Neuronal stem cell (in vitro differentiated cells): ENCODE measurements around the gene DAPK1.
A peak's percentile ranks its signal among the peaks of the same experiment; 100 is the strongest.

Source experiments
- DNase-seq: peaks from one replicate; pipeline ENCODE4 v3.0.0-alpha.2; 2013; ENCODE audit warnings: low spot score
- H2AFZ ChIP-seq: one replicate; pipeline ENCODE4 v1.6.1; 2013; ENCODE audit warnings: mild to moderate bottlenecking, low read length, inconsistent platforms
- H2AK5ac ChIP-seq: 2 replicates; pipeline ENCODE4 v1.6.1; 2013; ENCODE audit warnings: low read depth, mild to moderate bottlenecking, inconsistent platforms, low read length, moderate library complexity, mixed read lengths
- H2BK120ac ChIP-seq: 2 replicates; pipeline ENCODE4 v1.6.1; 2013; ENCODE audit warnings: low read depth, mild to moderate bottlenecking, inconsistent platforms, low read length, moderate library complexity, mixed read lengths
- H2BK12ac ChIP-seq: one replicate; pipeline ENCODE4 v1.6.1; 2013; ENCODE audit warnings: low read length, inconsistent platforms
- H2BK15ac ChIP-seq: 2 replicates; pipeline ENCODE4 v1.6.1; 2013; ENCODE audit warnings: mild to moderate bottlenecking, low read length, inconsistent platforms, mixed read lengths
- H2BK5ac ChIP-seq: one replicate; pipeline ENCODE4 v1.6.1; 2013; ENCODE audit warnings: inconsistent platforms, mild to moderate bottlenecking, low read length, moderate library complexity
- H3K14ac ChIP-seq: one replicate; pipeline ENCODE4 v1.6.1; 2013; ENCODE audit warnings: low read length, inconsistent platforms
- H3K18ac ChIP-seq: 2 replicates; pipeline ENCODE4 v1.6.1; 2013; ENCODE audit warnings: low read length, inconsistent platforms
- H3K23ac ChIP-seq: 2 replicates; pipeline ENCODE4 v1.6.1; 2013; ENCODE audit warnings: low read depth, mild to moderate bottlenecking, mixed read lengths, low read length, inconsistent platforms; ENCODE audit not compliant: poor library complexity
- H3K27ac ChIP-seq: replicated peaks from 3 replicates; pipeline ENCODE4 v1.5.1; 2013; ENCODE audit warnings: low read length, inconsistent platforms
- H3K27me3 ChIP-seq, 3 experiments: 2 replicates each; pipeline ENCODE4 v1.6.1; 2013; ENCODE audit warnings: low read length in 3 of 3, mild to moderate bottlenecking in 2 of 3, inconsistent platforms in 1 of 3, low read depth in 1 of 3, mixed read lengths in 1 of 3, moderate library complexity in 1 of 3; ENCODE audit not compliant: control insufficient read depth in 3 of 3, insufficient read depth in 3 of 3
- H3K36me3 ChIP-seq, 2 donors: replicated peaks in 1 of 2; 2 replicates each; pipeline ENCODE4 v1.6.1; 2013; ENCODE audit warnings: low read length in 2 of 2; ENCODE audit not compliant: control insufficient read depth in 2 of 2, insufficient read depth in 2 of 2
- H3K4ac ChIP-seq: 2 replicates; pipeline ENCODE4 v1.6.1; 2013; ENCODE audit warnings: inconsistent platforms, mild to moderate bottlenecking, low read length, moderate library complexity
- H3K4me1 ChIP-seq, 2 donors: 1 replicate in 1 of 2; 2 replicates in 1 of 2; pipeline ENCODE4 v1.6.1; 2013; ENCODE audit warnings: low read length in 2 of 2, low read depth in 1 of 2; ENCODE audit not compliant: control insufficient read depth in 2 of 2, insufficient read depth in 1 of 2
- H3K4me2 ChIP-seq: one replicate; pipeline ENCODE4 v1.6.1; 2013; ENCODE audit warnings: mild to moderate bottlenecking, low read length, inconsistent platforms; ENCODE audit not compliant: insufficient read depth, poor library complexity, severe bottlenecking
- H3K4me3 ChIP-seq, 2 donors: 2 replicates each; pipeline ENCODE4 v1.5.1; 2013; ENCODE audit warnings: low read length in 2 of 2, mild to moderate bottlenecking in 2 of 2, inconsistent platforms in 1 of 2, moderate library complexity in 1 of 2
- H3K79me1 ChIP-seq: one replicate; pipeline ENCODE4 v1.6.1; 2013; ENCODE audit warnings: low read depth, mild to moderate bottlenecking, inconsistent platforms, low read length, moderate library complexity
- H3K9ac ChIP-seq: one replicate; pipeline ENCODE4 v1.6.1; 2013; ENCODE audit warnings: mild to moderate bottlenecking, low read depth, low read length, inconsistent platforms; ENCODE audit not compliant: poor library complexity
- H3K9me3 ChIP-seq, 2 donors: replicated peaks in 1 of 2; 2 replicates each; pipeline versions ENCODE3 to v1.6.1; 2013; ENCODE audit warnings: low read length in 2 of 2, mild to moderate bottlenecking in 2 of 2, inconsistent platforms in 1 of 2, low read depth in 1 of 2, mixed read lengths in 1 of 2, moderate library complexity in 1 of 2; ENCODE audit not compliant: control insufficient read depth in 2 of 2, insufficient read depth in 1 of 2
- H4K8ac ChIP-seq: one replicate; pipeline ENCODE4 v1.6.1; 2013; ENCODE audit warnings: low read depth, mild to moderate bottlenecking, inconsistent platforms, low read length, moderate library complexity
- H4K91ac ChIP-seq: one replicate; pipeline ENCODE4 v1.6.1; 2013; ENCODE audit warnings: low read length, low read depth, mild to moderate bottlenecking, inconsistent platforms; ENCODE audit not compliant: poor library complexity
- WGBS, 2 donors: extraction: QIAGEN DNeasy Blood & Tissue Kit; methylation state at CpG; one replicate each; pipeline ENCODE4 v1.1.7; 2013; ENCODE audit warnings: missing lambda C conversion rate in 2 of 2, mixed read lengths in 1 of 2; ENCODE audit not compliant: insufficient read length in 2 of 2, insufficient replicate concordance in 1 of 2; ENCODE audit errors: extremely low coverage in 2 of 2; 5-methylcytosine and 5-hydroxymethylcytosine counted together

The DAPK1 gene

DNA sequence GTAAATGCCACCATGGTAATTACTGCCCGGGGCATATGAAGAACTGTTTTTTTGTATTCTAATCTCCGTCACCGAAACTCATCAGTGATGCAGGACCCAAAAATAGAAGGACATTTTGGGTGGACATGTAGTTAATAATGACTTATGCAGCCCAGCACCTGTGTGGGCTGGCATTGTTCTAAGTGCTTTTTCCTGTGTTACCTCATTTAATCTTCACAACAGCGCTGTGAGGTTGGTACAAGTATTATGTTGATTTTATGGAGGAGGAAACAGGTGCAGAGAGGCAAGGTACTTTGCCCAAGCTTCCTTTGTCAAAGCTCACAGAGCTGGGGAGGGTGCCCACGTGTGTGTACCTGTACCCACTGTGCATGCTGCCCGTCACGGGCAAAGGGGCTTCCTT is 58.4 kb downstream of the DAPK1 start:
- Histone ChIP-seq H3K4me3 (no peak overlapping the region), H3K36me3 (no peaks in the 10 kb centered on the region), H3K4me2 (no peak overlapping the region), H4K91ac (no peak overlapping the region), H2AFZ (no peak overlapping the region), H2BK12ac (no peak overlapping the region), H4K8ac (no peak overlapping the region), H3K9ac (no peak overlapping the region), H2BK5ac (no peak overlapping the region), H3K4me1 (peaks cover 3 to 5% of the 10 kb centered on the region in 2 donors), H3K18ac (no peak overlapping the region), H2BK15ac (no peak overlapping the region), H3K4ac (no peak overlapping the region), H2BK120ac (no peak overlapping the region), H3K27ac (no peak overlapping the region), H3K27me3 (no peaks in the 10 kb centered on the region), H3K23ac (no peak overlapping the region), H2AK5ac (no peak overlapping the region), H3K79me1 (no peaks in the 10 kb centered on the region), H3K14ac (no peak overlapping the region), H3K9me3 (peaks cover 0 to 5% of the 10 kb centered on the region in 2 donors)
- no peak for DNase-seq
- WGBS, 2 donors = no CpG with 5 or more reads among the region's 7 CpGs

DNA sequence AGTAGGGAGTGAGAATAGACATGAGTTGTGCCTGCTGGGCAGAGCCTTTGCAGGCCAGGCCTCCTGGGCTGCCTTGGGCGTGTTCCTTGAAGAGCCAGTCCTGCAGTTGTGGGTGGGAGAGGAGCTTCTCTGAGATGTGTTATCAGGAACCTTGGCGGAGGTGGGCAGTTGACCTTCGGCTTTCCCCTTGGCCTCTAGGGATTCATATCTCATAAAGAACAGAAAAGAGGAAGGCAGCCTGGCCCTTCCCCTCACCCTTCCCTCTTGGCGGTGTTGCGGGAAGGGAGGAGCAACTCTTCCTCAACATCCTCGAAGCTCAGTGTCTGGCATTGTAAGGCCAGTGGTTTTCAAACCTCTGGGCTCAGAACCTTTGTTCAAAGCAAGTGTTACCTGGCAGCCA is 59.2 kb downstream of the DAPK1 start:
- Histone ChIP-seq H3K4me2 (no peak overlapping the region), H3K9me3 (peaks cover 0 to 5% of the 10 kb centered on the region in 2 donors), H3K4me1 (peaks cover 3 to 5% of the 10 kb centered on the region in 2 donors), H2BK120ac (no peak overlapping the region), H3K4ac (no peak overlapping the region), H3K79me1 (peaks cover 2% of the 10 kb centered on the region), H2BK12ac (no peak overlapping the region), H3K18ac (no peak overlapping the region), H2AFZ (no peak overlapping the region), H3K23ac (no peak overlapping the region), H3K27ac (no peak overlapping the region), H3K4me3 (no peak overlapping the region), H2BK5ac (no peak overlapping the region), H3K14ac (no peak overlapping the region), H4K8ac (no peak overlapping the region), H2AK5ac (no peak overlapping the region), H3K9ac (no peak overlapping the region), H4K91ac (no peak overlapping the region), H2BK15ac (no peak overlapping the region), H3K27me3 (no peaks in the 10 kb centered on the region), H3K36me3 (no peaks in the 10 kb centered on the region)
- WGBS, 2 donors = no CpG with 5 or more reads among the region's 6 CpGs
- no peak for DNase-seq

DNA sequence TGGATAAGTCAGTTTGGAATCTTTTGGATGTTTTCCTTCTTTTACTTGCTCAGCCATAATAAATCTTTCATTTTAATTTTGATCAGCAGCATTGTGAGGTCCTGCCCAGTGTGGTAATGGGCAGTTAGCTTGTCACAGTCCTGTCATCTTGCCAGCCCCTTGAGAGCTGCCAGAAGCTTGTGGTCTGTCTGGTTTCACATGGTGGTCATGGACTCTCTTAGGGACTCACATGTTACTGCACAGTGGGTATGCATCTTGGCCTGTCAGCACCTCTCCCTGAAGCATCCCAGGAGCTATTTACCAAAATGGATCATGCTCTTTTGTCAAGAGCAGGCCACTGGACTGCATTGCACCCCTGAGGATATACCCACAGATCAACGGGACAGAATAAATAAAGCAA is 60.3 kb downstream of the DAPK1 start:
- no peak overlapping the region for H3K18ac ChIP-seq
- H2AK5ac ChIP-seq = no peak overlapping the region
- no peak overlapping the region for H2AFZ ChIP-seq
- H3K36me3 ChIP-seq = no peaks in the 10 kb centered on the region
- no peak overlapping the region for H2BK120ac ChIP-seq
- no peak for DNase-seq
- no peak overlapping the region for H2BK12ac ChIP-seq
- peaks cover 3% of the 10 kb centered on the region for H3K79me1 ChIP-seq
- no peak overlapping the region for H3K27ac ChIP-seq
- peaks cover 0 to 5% of the 10 kb centered on the region in 2 donors for H3K9me3 ChIP-seq
- no peak overlapping the region for H4K8ac ChIP-seq
- H3K4me3 ChIP-seq = no peak overlapping the region
- no peak overlapping the region for H3K4ac ChIP-seq
- H3K14ac ChIP-seq = peak overlapping the region; percentile 63
- H3K4me1 ChIP-seq = peaks cover 3 to 5% of the 10 kb centered on the region in 2 donors
- H3K4me2 ChIP-seq = no peak overlapping the region
- H3K9ac ChIP-seq = no peak overlapping the region
- no peak overlapping the region for H2BK15ac ChIP-seq
- no peak overlapping the region for H2BK5ac ChIP-seq
- peaks cover 0 to 2% (median 0%) of the 10 kb centered on the region in 3 experiments for H3K27me3 ChIP-seq
- no peak overlapping the region for H3K23ac ChIP-seq
- WGBS, 2 donors = no CpG with 5 or more reads among the region's 1 CpG
- H4K91ac ChIP-seq = no peak overlapping the region

GRCh38 chr9:87558606-87559190 is 61.0 kb downstream of the DAPK1 start:
- Histone ChIP-seq H2BK15ac (no peak overlapping the region), H3K9me3 (peaks cover 0 to 5% of the 10 kb centered on the region in 2 donors), H3K9ac (no peak overlapping the region), H3K4me3 (no peak overlapping the region), H2AK5ac (no peak overlapping the region), H3K23ac (no peak overlapping the region), H4K91ac (no peak overlapping the region), H3K36me3 (peaks cover 0 to 2% of the 10 kb centered on the region in 2 donors), H2BK120ac (no peak overlapping the region), H3K18ac (no peak overlapping the region), H2BK5ac (no peak overlapping the region), H3K4me2 (no peak overlapping the region), H2BK12ac (no peak overlapping the region), H2AFZ (no peak overlapping the region), H3K27ac (no peak overlapping the region), H3K4ac (no peak overlapping the region), H3K27me3 (peaks cover 0 to 2% (median 0%) of the 10 kb centered on the region in 3 experiments), H3K4me1 (peaks cover 3 to 5% of the 10 kb centered on the region in 2 donors), H3K14ac (no peak overlapping the region), H4K8ac (no peak overlapping the region), H3K79me1 (peaks cover 7% of the 10 kb centered on the region)
- no peak for DNase-seq
- no CpG with 5 or more reads among the region's 5 CpGs for WGBS, 2 donors
